ENCODE results near the gene PODXL2. TPM values are rescaled to one million over a fixed set of nuclear protein-coding genes. Genes with fewer than 3 reads are reported as not detected.
"Not testable (repeated sequence)": the region's sequence is repeated elsewhere in the genome, so short reads cannot be mapped to it uniquely, and the experiment has no call there.

The PODXL2 gene
- total RNA-seq, 2 donors from 2014 or later, result 12.6 to 20.8 TPM

- DNase-seq, result no peak
- intact Hi-C loops (cut with DNase I, micrococcal nuclease), result no loop called here
- ATAC-seq, result no peak
Observed at GRCh38 chr3:127604035-127604434, 24.9 kb upstream of the PODXL2 start.

- no peak for ATAC-seq
- intact Hi-C loops (cut with DNase I, micrococcal nuclease), result no loop called here
- no peak for DNase-seq
Observed at GRCh38 chr3:127604546-127605165, 24.3 kb upstream of the PODXL2 start.

GRCh38 chr3:127605547-127605946 lies 23.4 kb upstream of the PODXL2 start:
- intact Hi-C loops (cut with DNase I, micrococcal nuclease); ATAC-seq; DNase-seq: not testable (repeated sequence)

GRCh38 chr3:127606086-127606805 lies 22.7 kb upstream of the PODXL2 start:
- DNase-seq (no peak), ATAC-seq (no peak)
- intact Hi-C loops (cut with DNase I, micrococcal nuclease), result no loop called here

GRCh38 chr3:127606981-127607595 lies 21.9 kb upstream of the PODXL2 start:
- DNase-seq (no peak), ATAC-seq (no peak)
- intact Hi-C loops (cut with DNase I, micrococcal nuclease), result no loop called here

- DNase-seq (no peak), ATAC-seq (no peak)
- intact Hi-C loops (cut with DNase I, micrococcal nuclease), result no loop called here
Observed at GRCh38 chr3:127607675-127608361, 21.2 kb upstream of the PODXL2 start.

GRCh38 chr3:127608362-127608718 lies 20.6 kb upstream of the PODXL2 start:
- ATAC-seq (no peak), DNase-seq (no peak)
- intact Hi-C loops (cut with DNase I, micrococcal nuclease), result no loop called here

GRCh38 chr3:127610105-127610504 lies 18.9 kb upstream of the PODXL2 start:
- DNase-seq, result no peak
- ATAC-seq, result no peak
- intact Hi-C loops (cut with DNase I, micrococcal nuclease), result no loop called here

GRCh38 chr3:127611251-127611650 lies 17.7 kb upstream of the PODXL2 start:
- intact Hi-C loops (cut with DNase I, micrococcal nuclease), result no loop called here
- no peak for ATAC-seq
- no peak for DNase-seq

- no peak for ATAC-seq
- DNase-seq, result no peak
- intact Hi-C loops (cut with DNase I, micrococcal nuclease), result no loop called here
Observed at GRCh38 chr3:127612966-127613365, 16.0 kb upstream of the PODXL2 start.

GRCh38 chr3:127613406-127613805 lies 15.6 kb upstream of the PODXL2 start:
- DNase-seq, result no peak
- ATAC-seq, result no peak
- intact Hi-C loops (cut with DNase I, micrococcal nuclease), result no loop called here

GRCh38 chr3:127614928-127615589 lies 13.9 kb upstream of the PODXL2 start:
- intact Hi-C loops (cut with DNase I, micrococcal nuclease), result no loop called here
- ATAC-seq, result peak; percentile 79
- DNase-seq, result no peak

- DNase-seq (no peak), ATAC-seq (peak; percentile 28)
- intact Hi-C loops (cut with DNase I, micrococcal nuclease), result no loop called here
Observed at GRCh38 chr3:127615631-127616305, 13.2 kb upstream of the PODXL2 start.

- intact Hi-C loops (cut with DNase I, micrococcal nuclease), result no loop called here
- DNase-seq (no peak), ATAC-seq (no peak)
Observed at GRCh38 chr3:127616836-127617605, 12.0 kb upstream of the PODXL2 start.

- ATAC-seq (no peak), DNase-seq (no peak)
- intact Hi-C loops (cut with DNase I, micrococcal nuclease), result no loop called here
Observed at GRCh38 chr3:127618891-127619290, 10.1 kb upstream of the PODXL2 start.

- ATAC-seq (no peak), DNase-seq (no peak)
Observed at GRCh38 chr3:127620637-127621375, 8.2 kb upstream of the PODXL2 start.

GRCh38 chr3:127622031-127622430 lies 7.0 kb upstream of the PODXL2 start:
- DNase-seq (no peak), ATAC-seq (no peak)

More at GRCh38 chr3:127620637-127621375, 8.2 kb upstream of the PODXL2 start:
- intact Hi-C loops (cut with DNase I, micrococcal nuclease), result no loop called here

More at GRCh38 chr3:127622031-127622430, 7.0 kb upstream of the PODXL2 start:
- intact Hi-C loops (cut with DNase I, micrococcal nuclease), result no loop called here
